Activated T-cell treated with anti-CD3 and anti-CD28 coated beads, Interleukin-2, amount 50 U/mL, for 24 hours (primary cell): Measurements from ENCODE around the gene TEX11.

Source experiments
- DNase-seq: peaks from one replicate; pipeline ENCODE4 v3.0.0-alpha.2; 2020
- H3K27ac Mint-ChIP-seq: 2 replicates; pipeline ENCODE4 v1.8.0; 2020; ENCODE audit warnings: mild to moderate bottlenecking, mixed read lengths
- H3K27me3 Mint-ChIP-seq: 2 replicates; pipeline ENCODE4 v1.8.0; 2020; ENCODE audit warnings: mixed read lengths
- H3K36me3 Mint-ChIP-seq: 2 replicates; pipeline ENCODE4 v1.8.0; 2020; ENCODE audit warnings: low read depth, mixed read lengths
- H3K4me1 Mint-ChIP-seq: 2 replicates; pipeline ENCODE4 v1.8.0; 2020; ENCODE audit warnings: low read depth, mixed read lengths
- H3K4me3 Mint-ChIP-seq: 2 replicates; pipeline ENCODE4 v1.8.0; 2020; ENCODE audit warnings: mild to moderate bottlenecking, moderate library complexity, mixed read lengths
- H3K9me3 Mint-ChIP-seq: 2 replicates; pipeline ENCODE4 v1.8.0; 2020; ENCODE audit warnings: mixed read lengths

Gene TEX11

DNA sequence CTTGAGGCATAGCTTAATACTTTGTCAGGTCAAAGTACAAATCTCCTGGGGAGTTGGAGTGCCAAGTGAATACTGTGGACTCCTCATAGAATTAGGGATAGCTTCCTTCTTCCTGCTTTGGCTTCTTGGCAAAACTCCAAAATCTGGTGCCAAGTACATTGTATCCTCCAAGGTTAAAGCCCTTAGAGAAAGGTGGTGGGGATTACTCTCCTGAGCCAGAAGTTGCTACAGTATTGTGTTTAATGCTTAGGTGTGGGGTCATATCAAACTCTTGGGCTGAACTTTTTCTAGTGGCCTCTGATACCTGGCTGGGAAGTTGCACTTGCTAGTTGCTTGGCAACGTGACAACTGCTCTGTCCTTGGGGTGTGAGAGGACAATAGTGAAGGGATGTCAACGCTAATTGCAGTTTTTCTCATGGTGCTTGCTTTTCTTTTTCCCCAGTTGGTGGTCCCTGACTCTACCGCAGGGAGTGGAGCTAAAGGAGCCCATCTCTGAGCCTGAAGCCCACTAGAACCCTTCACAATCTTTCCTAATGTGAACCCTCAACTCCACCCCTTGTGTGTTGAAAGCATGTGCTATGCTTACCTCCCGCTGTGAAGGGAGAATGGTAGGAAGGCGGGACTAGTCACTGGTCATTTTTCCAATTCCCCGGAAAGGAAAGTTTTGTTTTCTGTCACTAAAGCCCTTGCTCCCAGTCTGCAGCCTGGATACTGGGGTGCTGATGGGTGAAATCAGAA lies 428.4 kb downstream of the TEX11 start:
- H3K36me3 Mint-ChIP-seq: peaks cover 6% of the 10 kb centered on the region
- H3K27ac Mint-ChIP-seq: no peak overlapping the region
- H3K4me1 Mint-ChIP-seq: peaks cover 5% of the 10 kb centered on the region
- no peak overlapping the region for H3K4me3 Mint-ChIP-seq
- no peak for DNase-seq
- H3K9me3 Mint-ChIP-seq: no peaks in the 10 kb centered on the region
- H3K27me3 Mint-ChIP-seq: peaks cover 57% of the 10 kb centered on the region

DNA sequence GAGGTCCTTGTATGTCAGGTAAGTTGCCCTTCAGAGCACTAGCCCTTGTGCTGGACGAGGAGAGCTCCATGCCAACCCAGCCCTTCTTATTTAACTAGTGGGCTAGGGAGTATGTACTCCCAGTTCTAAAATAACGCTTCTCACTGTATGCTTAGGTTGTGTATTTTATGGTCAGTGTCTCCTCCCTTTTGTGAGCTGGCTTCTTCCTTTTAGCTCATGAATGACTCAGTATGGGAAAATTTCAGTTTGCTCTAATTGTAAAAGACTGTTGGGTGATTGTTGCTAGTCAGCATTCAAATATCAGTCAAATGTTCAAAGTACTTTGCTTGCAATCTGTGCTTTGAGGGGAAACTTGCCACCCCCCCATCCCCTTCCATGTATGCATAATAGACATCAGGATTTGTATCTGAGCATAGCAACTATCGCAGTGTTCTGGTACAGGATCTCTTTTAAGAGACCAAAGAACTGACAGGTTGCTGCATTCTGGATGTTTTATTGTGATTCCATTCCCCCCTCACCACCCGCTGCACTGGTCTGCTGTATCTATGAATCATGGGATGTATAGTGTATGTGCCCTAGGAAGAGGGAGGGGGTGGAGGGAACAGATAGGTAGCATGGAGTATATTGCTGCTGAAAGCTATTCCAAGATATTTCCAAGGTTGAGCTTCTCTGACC lies 429.1 kb downstream of the TEX11 start:
- H3K4me1 Mint-ChIP-seq: peaks cover 5% of the 10 kb centered on the region
- no peak for DNase-seq
- no peak overlapping the region for H3K27ac Mint-ChIP-seq
- no peak overlapping the region for H3K4me3 Mint-ChIP-seq
- no peaks in the 10 kb centered on the region for H3K9me3 Mint-ChIP-seq
- peaks cover 6% of the 10 kb centered on the region for H3K36me3 Mint-ChIP-seq
- H3K27me3 Mint-ChIP-seq: peaks cover 50% of the 10 kb centered on the region
